SIG-M5 treated with dmso at 0.1 percent for 504 hours (cell line): ENCODE measurements around the gene GALNTL6.

Experiments used
- DNase-seq: peaks from one replicate; lab custom pipeline; 2025; ENCODE audit not compliant: unreplicated experiment; lab: John Stamatoyannopoulos, UW

GALNTL6 gene

GRCh38 chr4:171880136-171880535 lies 66.9 kb downstream of the GALNTL6 start:
- DNase-seq, result no peak

- no peak for DNase-seq
These were observed 76.5 kb downstream of the GALNTL6 start for GRCh38 chr4:171889681-171890080.

- DNase-seq, result no peak
These were observed 77.8 kb downstream of the GALNTL6 start for GRCh38 chr4:171891038-171891437.

- DNase-seq, result no peak
These were observed 83.2 kb downstream of the GALNTL6 start for GRCh38 chr4:171896426-171896825.

GRCh38 chr4:171919314-171919713 lies 106.1 kb downstream of the GALNTL6 start:
- DNase-seq, result no peak

GRCh38 chr4:171920901-171921300 lies 107.7 kb downstream of the GALNTL6 start:
- DNase-seq, result no peak

GRCh38 chr4:171924746-171925376 lies 111.7 kb downstream of the GALNTL6 start:
- no peak for DNase-seq

- no peak for DNase-seq
These were observed 115.1 kb downstream of the GALNTL6 start for GRCh38 chr4:171928336-171928735.

GRCh38 chr4:171929477-171929876 lies 116.3 kb downstream of the GALNTL6 start:
- no peak for DNase-seq

GRCh38 chr4:171929907-171930306 lies 116.7 kb downstream of the GALNTL6 start:
- DNase-seq, result no peak

- DNase-seq, result no peak
These were observed 119.0 kb downstream of the GALNTL6 start for GRCh38 chr4:171932238-171932637.

- DNase-seq, result no peak
These were observed 127.5 kb downstream of the GALNTL6 start for GRCh38 chr4:171940656-171941055.

- no peak for DNase-seq
These were observed 134.2 kb downstream of the GALNTL6 start for GRCh38 chr4:171947400-171947799.

- DNase-seq, result no peak
These were observed 134.8 kb downstream of the GALNTL6 start for GRCh38 chr4:171948038-171948437.

- peak; percentile 42 for DNase-seq
These were observed 141.4 kb downstream of the GALNTL6 start for GRCh38 chr4:171954650-171955049.

- DNase-seq, result no peak
These were observed 143.5 kb downstream of the GALNTL6 start for GRCh38 chr4:171956678-171957077.

GRCh38 chr4:171962110-171962509 lies 148.9 kb downstream of the GALNTL6 start:
- no peak for DNase-seq

GRCh38 chr4:171966356-171966755 lies 153.2 kb downstream of the GALNTL6 start:
- no peak for DNase-seq

GRCh38 chr4:171978216-171978615 lies 165.0 kb downstream of the GALNTL6 start:
- no peak for DNase-seq

- DNase-seq, result no peak
These were observed 166.3 kb downstream of the GALNTL6 start for GRCh38 chr4:171979461-171979860.

- no peak for DNase-seq
These were observed 168.0 kb downstream of the GALNTL6 start for GRCh38 chr4:171981185-171981584.

GRCh38 chr4:171983935-171984805 lies 171.0 kb downstream of the GALNTL6 start:
- DNase-seq, result no peak
